ENCODE results near the gene CNTN2. TPM values are rescaled to one million over a fixed set of nuclear protein-coding genes. Genes with fewer than 3 reads are reported as not detected.

Gene CNTN2
- total RNA-seq, 1 donor from 2014 or later, result 0.51 TPM

- intact Hi-C loops (cut with DNase I), result no loop called here
- no peak for ATAC-seq
Observed at GRCh38 chr1:205016584-205016983, 26.4 kb upstream of the CNTN2 start.

GRCh38 chr1:205017001-205017400 lies 26.0 kb upstream of the CNTN2 start:
- intact Hi-C loops (cut with DNase I), result no loop called here
- ATAC-seq, result no peak
- no peak for DNase-seq (ENCODE audit: missing footprints)

More at GRCh38 chr1:205016584-205016983, 26.4 kb upstream of the CNTN2 start:
- DNase-seq (ENCODE audit: missing footprints), result no peak

DNA sequence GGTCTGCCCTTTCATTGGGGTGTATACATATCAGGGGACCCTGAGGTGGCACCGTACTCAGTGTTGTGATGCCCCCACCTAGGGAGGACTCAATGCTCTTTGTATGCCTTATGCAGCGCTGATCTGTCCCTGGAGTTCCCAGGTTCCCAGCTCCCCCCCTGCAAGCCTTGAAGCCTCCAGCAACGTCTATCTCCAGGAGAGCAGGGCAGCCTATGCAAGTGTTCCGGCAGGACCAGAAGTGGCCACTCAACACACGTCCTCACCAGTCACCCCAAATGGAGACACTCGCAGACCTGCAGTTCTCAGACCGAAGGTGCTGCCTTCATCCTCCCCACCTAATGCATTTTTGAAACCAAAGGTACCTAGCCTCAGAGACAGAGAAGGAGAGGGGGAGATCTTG lies 25.2 kb upstream of the CNTN2 start:
- no peak for DNase-seq (ENCODE audit: missing footprints)
- intact Hi-C loops (cut with DNase I), result no loop called here
- no peak for ATAC-seq

DNA sequence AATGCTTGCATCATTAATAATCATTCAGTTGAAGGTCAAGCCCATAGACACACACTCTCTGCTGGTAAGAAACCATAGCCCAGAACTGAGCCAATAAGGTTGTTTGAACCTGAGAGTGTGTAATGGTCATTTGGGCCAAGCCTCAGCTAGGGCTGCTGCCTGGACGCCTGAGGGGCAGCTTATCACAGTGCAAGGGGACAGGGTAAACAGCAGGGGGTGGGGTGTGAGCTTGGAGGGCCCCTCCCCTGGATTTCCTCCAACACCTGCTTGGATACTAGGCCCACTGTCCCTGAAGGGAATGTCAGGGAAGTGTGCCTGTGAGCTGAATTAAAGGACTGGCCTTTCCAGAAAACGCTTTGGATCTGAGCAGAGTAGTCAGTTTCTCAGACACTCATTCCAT lies 24.6 kb upstream of the CNTN2 start:
- intact Hi-C loops (cut with DNase I), result no loop called here
- ATAC-seq, result no peak
- no peak for DNase-seq (ENCODE audit: missing footprints)

DNA sequence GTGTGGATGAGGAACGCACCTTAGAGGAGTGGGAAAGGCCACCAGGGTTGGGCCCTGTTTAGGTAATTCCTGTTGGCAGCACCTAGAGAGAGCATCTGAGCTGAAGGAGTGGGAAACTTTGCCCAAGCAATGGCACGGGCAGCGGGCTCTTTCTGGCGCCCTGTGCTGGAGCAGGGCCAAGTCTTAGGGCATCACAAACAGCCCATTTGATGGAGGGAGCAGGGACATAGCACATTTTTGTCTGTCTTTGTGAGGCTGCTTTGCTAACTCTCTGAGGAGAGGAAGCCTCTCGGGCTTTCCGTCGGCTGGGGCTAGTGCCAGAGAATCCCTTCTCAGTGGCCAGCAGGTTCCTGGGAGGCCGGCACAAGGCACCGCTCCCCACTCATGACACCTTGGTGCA lies 22.5 kb upstream of the CNTN2 start:
- intact Hi-C loops (cut with DNase I), result no loop called here
- no peak for ATAC-seq

GRCh38 chr1:205024679-205025078 lies 18.3 kb upstream of the CNTN2 start:
- intact Hi-C loops (cut with DNase I), result no loop called here
- no peak for ATAC-seq

More for the DNA sequence above, 22.5 kb upstream of the CNTN2 start:
- no peak for DNase-seq (ENCODE audit: missing footprints)

GRCh38 chr1:205025239-205025638 lies 17.8 kb upstream of the CNTN2 start:
- ATAC-seq, result no peak
- no peak for DNase-seq (ENCODE audit: missing footprints)
- intact Hi-C loops (cut with DNase I), result no loop called here

More at GRCh38 chr1:205024679-205025078, 18.3 kb upstream of the CNTN2 start:
- no peak for DNase-seq (ENCODE audit: missing footprints)

DNA sequence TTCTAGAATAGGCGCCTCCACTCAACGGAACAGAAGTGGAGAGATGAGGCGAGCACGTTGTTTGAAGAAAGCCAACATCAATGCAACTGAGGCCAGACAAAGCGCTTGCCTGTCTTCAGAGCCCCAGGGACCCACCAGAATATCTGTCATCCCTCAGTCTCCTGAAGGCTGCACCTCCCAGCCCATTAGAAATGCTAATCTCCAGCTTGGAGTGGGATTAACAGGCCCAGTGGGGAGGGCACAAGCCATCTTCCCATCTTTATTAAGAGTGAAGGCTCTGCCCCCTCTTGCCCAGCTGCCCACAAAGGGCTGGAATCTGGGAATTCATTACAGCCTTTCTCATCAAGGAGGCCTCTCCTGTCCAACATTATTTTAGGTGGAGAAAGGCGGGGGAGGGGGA lies 16.8 kb upstream of the CNTN2 start:
- DNase-seq (ENCODE audit: missing footprints), result no peak
- no peak for ATAC-seq
- intact Hi-C loops (cut with DNase I), result no loop called here

DNA sequence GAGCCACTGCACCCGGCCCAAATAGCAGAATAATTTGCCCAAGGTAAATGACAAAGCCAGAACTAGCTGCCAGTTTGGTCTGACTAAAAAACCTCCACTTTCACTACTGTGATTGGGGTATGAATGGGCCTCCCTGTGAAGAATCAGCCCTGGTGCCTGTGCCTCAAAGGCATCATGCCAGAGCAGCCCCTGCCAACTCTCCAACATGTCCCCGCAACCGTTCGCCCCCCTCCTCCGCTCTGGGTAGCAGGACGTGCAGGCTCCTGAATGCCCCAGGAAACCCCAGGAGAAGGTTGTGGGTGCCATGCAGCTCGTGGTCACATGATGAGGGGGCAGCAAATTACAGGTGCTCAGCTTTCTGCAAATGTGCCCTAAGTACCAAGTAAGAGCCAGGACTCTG lies 14.6 kb upstream of the CNTN2 start:
- ATAC-seq, result no peak
- intact Hi-C loops (cut with DNase I), result no loop called here
- DNase-seq (ENCODE audit: missing footprints), result no peak

DNA sequence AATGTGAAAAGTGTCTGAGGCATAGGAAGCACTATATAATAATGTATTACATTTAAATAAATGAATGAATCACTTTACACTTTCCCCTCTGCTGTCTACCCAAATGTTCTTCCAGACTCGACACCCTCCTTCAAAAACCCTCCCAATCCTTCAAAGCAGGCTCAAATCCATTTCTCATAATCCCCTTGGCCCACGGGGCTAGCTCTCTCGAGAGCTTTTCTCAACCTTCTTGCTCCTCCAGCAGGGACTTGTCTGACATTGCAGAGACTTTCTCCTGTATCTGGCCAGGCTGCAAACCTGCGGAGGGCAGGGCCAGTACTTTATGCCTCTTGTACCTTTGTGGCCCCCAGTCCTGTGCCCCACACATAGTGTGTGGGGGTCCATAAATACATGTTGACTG lies 14.1 kb upstream of the CNTN2 start:
- intact Hi-C loops (cut with DNase I), result no loop called here
- ATAC-seq, result no peak
- no peak for DNase-seq (ENCODE audit: missing footprints)

DNA sequence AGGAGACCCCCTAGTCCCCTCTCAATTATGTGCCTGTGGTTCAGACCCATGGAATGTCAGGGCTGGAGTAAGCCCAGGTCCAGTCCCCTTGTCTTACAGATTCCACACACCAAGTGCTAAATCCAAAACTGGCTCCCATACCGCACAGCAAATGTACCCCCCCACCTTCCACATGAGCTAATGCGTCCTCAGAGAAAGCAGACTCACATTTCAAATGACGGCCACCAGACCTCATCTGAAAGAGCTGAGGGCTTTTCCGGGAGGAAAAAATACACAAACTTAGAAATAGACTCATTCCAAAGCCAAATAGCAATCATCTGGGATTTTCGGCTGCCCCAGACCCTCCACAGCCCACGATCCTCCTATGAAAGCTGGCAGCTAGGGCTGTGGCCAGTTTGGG lies 12.8 kb upstream of the CNTN2 start:
- intact Hi-C loops (cut with DNase I), result no loop called here
- DNase-seq (ENCODE audit: missing footprints) (no peak), ATAC-seq (no peak)

GRCh38 chr1:205030896-205031295 lies 12.1 kb upstream of the CNTN2 start:
- intact Hi-C loops (cut with DNase I), result no loop called here
- no peak for ATAC-seq
- DNase-seq (ENCODE audit: missing footprints), result no peak

DNA sequence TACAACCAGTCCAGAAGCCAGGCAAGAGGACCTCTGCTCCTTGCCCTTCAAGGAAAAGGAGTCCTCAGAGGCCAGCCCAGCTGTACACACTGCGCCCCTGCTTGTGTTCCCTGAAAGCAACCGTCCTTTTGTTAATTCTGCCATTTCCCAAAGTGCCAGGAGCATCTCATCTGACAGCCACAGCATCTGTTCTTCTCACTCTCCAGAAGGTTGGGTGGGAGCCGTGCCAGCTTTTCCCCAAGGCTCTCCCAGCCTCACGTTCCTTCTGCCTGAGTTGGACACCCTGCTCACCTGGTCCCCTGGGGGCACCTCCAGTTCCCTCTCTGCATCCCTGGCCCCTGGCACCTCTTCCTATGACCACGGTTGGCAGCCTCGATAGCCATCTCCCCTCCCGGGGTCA lies 10.5 kb upstream of the CNTN2 start:
- no peak for DNase-seq (ENCODE audit: missing footprints)
- intact Hi-C loops (cut with DNase I), result no loop called here
- no peak for ATAC-seq

DNA sequence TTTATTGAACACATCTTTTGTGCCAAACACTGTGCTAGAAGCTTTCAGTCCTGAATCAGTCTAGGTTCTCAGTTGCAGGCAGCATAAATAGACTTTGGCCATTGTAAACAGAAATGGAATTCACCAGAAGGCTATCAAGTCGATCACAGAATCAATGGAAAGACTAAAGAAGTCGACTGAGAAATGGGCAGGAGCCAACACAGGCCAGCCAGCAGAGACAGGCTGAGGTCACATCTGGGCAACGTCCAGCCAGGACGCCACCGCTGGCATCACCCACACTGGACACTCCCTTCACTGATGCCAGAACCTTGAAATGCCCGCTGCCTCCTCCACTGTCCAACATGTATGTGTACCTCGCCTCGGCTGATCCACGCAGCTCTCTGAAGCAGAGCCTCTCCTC lies 5.5 kb upstream of the CNTN2 start:
- DNase-seq (ENCODE audit: missing footprints) (no peak), ATAC-seq (no peak)
- intact Hi-C loops (cut with DNase I), result no loop called here

GRCh38 chr1:205038132-205038786 lies 4.8 kb upstream of the CNTN2 start:
- DNase-seq (ENCODE audit: missing footprints), result no peak
- intact Hi-C loops (cut with DNase I), result no loop called here
- ATAC-seq, result no peak

DNA sequence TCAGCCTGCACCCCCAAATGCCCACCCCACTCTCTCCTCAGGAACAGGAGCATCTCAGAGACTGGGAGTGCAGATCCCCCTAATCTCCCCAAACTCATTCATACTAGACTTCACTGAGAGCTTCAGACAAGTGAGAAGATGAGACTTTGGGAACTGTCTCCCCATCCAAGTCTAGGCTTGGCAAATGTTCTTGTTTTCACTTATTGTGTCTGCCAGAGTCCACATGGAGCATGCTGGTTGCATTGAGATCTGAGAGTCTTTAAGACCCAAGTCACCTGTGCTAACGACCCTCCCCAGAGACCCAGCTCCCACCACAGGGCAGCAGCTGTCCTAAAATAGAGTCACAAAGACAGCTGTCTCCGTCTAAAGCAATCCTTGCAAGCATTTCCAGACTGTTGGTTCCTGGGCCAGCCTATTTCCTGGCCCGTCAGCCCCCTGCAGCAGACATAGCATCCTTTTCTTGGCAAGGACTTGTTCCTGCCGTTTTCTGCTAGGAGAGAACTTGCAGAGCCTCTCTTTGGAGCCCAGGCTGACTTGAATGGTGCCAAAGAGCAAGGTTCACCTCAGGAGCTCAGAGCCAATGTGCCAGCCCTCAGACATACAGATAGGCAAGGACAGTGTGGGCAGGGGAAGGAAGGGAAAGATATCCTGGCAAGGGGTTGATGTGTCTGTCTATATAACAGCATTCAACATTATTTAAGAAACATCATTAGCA lies 1.9 kb upstream of the CNTN2 start:
- DNase-seq (ENCODE audit: missing footprints) (no peak), ATAC-seq (no peak)
- intact Hi-C loops (cut with DNase I), result no loop called here

- intact Hi-C loops (cut with DNase I), result no loop called here
- ATAC-seq (no peak), DNase-seq (ENCODE audit: missing footprints) (no peak)
Observed at GRCh38 chr1:205041998-205042910, 758 bp upstream of the CNTN2 start.

GRCh38 chr1:205043866-205044265 lies 854 bp downstream of the CNTN2 start:
- DNase-seq (ENCODE audit: missing footprints), result no peak
- intact Hi-C loops (cut with DNase I), result no loop called here
- ATAC-seq, result no peak

DNA sequence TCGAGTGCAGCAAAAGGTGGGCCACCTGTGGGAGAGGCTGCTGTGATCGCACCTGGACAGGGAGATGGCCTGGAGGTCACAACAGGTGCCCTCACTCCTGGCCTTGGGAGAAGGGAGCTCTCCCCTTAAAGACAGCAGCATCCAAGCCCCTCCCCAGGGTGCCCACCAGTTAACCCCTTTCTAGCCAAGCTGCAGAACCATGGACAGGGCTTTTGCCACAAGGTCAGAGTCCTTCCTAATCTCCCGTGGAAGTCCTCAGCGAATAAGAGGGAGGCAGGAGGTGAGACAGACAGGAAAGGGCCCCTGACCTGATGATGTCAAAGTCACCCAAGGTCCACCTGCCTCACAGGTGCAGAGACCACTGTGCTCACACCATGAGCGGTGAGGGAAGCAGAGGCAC lies 1.7 kb downstream of the CNTN2 start:
- intact Hi-C loops (cut with DNase I), result no loop called here
- no peak for ATAC-seq
- no peak for DNase-seq (ENCODE audit: missing footprints)

GRCh38 chr1:205045146-205045545 lies 2.1 kb downstream of the CNTN2 start:
- DNase-seq (ENCODE audit: missing footprints), result no peak
- intact Hi-C loops (cut with DNase I), result no loop called here
- ATAC-seq, result no peak

All from Right ventricle myocardium inferior (tissue), 1 donor.